Measurements from ENCODE around the gene TBC1D9.

- TF ChIP-seq EP300 (IDR thresholded peaks at IDR 0.05; ENCODE audit: low read depth in 2 of 2, low read length in 2 of 2) (no peak), EP300 (CRISPR knock-in tag; IDR thresholded peaks at IDR 0.05; ENCODE audit: borderline replicate concordance) (no peak), TFDP1 (CRISPR knock-in tag; IDR thresholded peaks at IDR 0.05; ENCODE audit: borderline replicate concordance) (no peak), CTCF (CRISPR knock-in tag; IDR thresholded peaks at IDR 0.05) (no peak), GTF2F1 (IDR thresholded peaks at IDR 0.05; ENCODE audit: low read length) (no peak), ZNF274 (CRISPR knock-in tag; IDR thresholded peaks at IDR 0.05) (no peak), DNMT1 (CRISPR knock-in tag; IDR thresholded peaks at IDR 0.05) (no peak), ZFX (CRISPR knock-in tag; IDR thresholded peaks at IDR 0.05; ENCODE audit: low read depth) (no peak), LCORL (IDR thresholded peaks at IDR 0.05) (no peak), LCORL (CRISPR knock-in tag; IDR thresholded peaks at IDR 0.05) (no peak), RNF2 (conservative IDR thresholded peaks at IDR 0.05; ENCODE audit: low read depth) (no peak), KLF13 (CRISPR knock-in tag; IDR thresholded peaks at IDR 0.05) (no peak), ZEB1 (IDR thresholded peaks at IDR 0.05; ENCODE audit: insufficient replicate concordance, low read depth) (no peak)
Observed at GRCh38 chr4:140720387-140721304, 35.5 kb downstream of the TBC1D9 start.

All from HepG2 (cell line).